SK-N-SH (cell line): ENCODE data around the gene DUSP9. TPM values are rescaled to one million over a fixed set of nuclear protein-coding genes. Genes with fewer than 3 reads are reported as not detected.
"Not testable (repeated sequence)": the region's sequence is repeated elsewhere in the genome, so short reads cannot be mapped to it uniquely, and the experiment has no call there.

Source experiments
- CTCF ChIA-PET: fragments of 300-600, 350-600 bp; formaldehyde crosslinking; extraction: SDS; loops from one replicate; lab custom pipeline; 2021; lab: Yijun Ruan, JAX
- POLR2A ChIA-PET: fragments of 350-600 bp; sonication (Branson Sonifier 250); formaldehyde crosslinking; extraction: SDS; loops from one replicate; lab custom pipeline; 2020; ENCODE audit warnings: antibody characterized with exemption, inconsistent platforms; lab: Yijun Ruan, JAX
- DNase-seq: peaks from one replicate; pipeline ENCODE4 v3.0.0; 2012
- H2AFZ ChIP-seq: fragments of 200-600 bp; sonication (generic); 2 replicates; pipeline ENCODE4 v1.8.1; 2016; ENCODE audit warnings: antibody characterized with exemption, mild to moderate bottlenecking, low read depth
- H3F3A ChIP-seq: fragments of 200-600 bp; sonication (generic); replicated peaks from 2 replicates; pipeline ENCODE3; 2016; ENCODE audit warnings: antibody characterized with exemption, mild to moderate bottlenecking; ENCODE audit not compliant: insufficient read depth
- H3K27ac ChIP-seq, 2 experiments: fragments of 200-500 bp in 1 of 2; fragments of 200-600 bp in 1 of 2; sonication (Bioruptor generic) in 1 of 2; sonication (generic), shearing (Covaris generic) in 1 of 2; 2 replicates each; pipeline versions ENCODE4 v1.5.1 to v1.6.1; 2014 to 2016; ENCODE audit warnings: low read depth in 2 of 2, inconsistent platforms in 1 of 2, low read length in 1 of 2, mild to moderate bottlenecking in 1 of 2, mixed read lengths in 1 of 2
- H3K27me3 ChIP-seq: fragments of 200-600 bp; sonication (generic), shearing (Covaris generic); 2 replicates; pipeline ENCODE4 v1.6.1; 2016; ENCODE audit warnings: mixed run types; ENCODE audit not compliant: insufficient read depth
- H3K36me3 ChIP-seq, 2 experiments: fragments of 200-500 bp in 1 of 2; fragments of 200-600 bp in 1 of 2; sonication (Bioruptor generic) in 1 of 2; sonication (generic) in 1 of 2; replicated peaks in 1 of 2; 2 replicates each; pipeline versions ENCODE3 to v1.5.1; 2014 to 2016; ENCODE audit warnings: low read length in 1 of 2, mild to moderate bottlenecking in 1 of 2; ENCODE audit not compliant: insufficient read depth in 2 of 2, control insufficient read depth in 1 of 2
- H3K4me1 ChIP-seq, 2 experiments: fragments of 200-500 bp in 1 of 2; fragments of 200-600 bp in 1 of 2; sonication (Bioruptor generic) in 1 of 2; sonication (generic), shearing (Covaris generic) in 1 of 2; 2 replicates each; pipeline versions ENCODE4 v1.5.1 to v1.6.1; 2014 to 2016; ENCODE audit warnings: low read depth in 1 of 2, low read length in 1 of 2, mixed run types in 1 of 2; ENCODE audit not compliant: insufficient read depth in 2 of 2, control insufficient read depth in 1 of 2
- H3K4me2 ChIP-seq: fragments of 200-600 bp; sonication (generic), shearing (Covaris generic); 2 replicates; pipeline ENCODE4 v1.6.1; 2017; ENCODE audit warnings: mixed run types
- H3K4me3 ChIP-seq, 2 experiments: fragments of 200-500 bp in 1 of 2; fragments of 200-600 bp in 1 of 2; sonication (Bioruptor generic) in 1 of 2; sonication (generic), shearing (Covaris generic) in 1 of 2; 2 replicates each; pipeline versions ENCODE4 v1.5.1 to v1.8.1; 2014 to 2016; ENCODE audit warnings: low read depth in 2 of 2, inconsistent platforms in 1 of 2, low read length in 1 of 2, mild to moderate bottlenecking in 1 of 2, mixed read lengths in 1 of 2, moderate library complexity in 1 of 2
- H3K79me2 ChIP-seq: fragments of 200-600 bp; sonication (generic); 2 replicates; pipeline ENCODE4 v1.8.1; 2017; ENCODE audit warnings: mild to moderate bottlenecking; ENCODE audit not compliant: insufficient read depth
- H3K9ac ChIP-seq: fragments of 200-600 bp; sonication (generic); 2 replicates; pipeline ENCODE4 v1.6.1; 2017; ENCODE audit warnings: mixed run types
- H3K9me2 ChIP-seq: fragments of 200-600 bp; sonication (generic); 2 replicates; pipeline ENCODE4 v1.6.1; 2017; ENCODE audit warnings: mixed run types
- H3K9me3 ChIP-seq: fragments of 200-600 bp; sonication (generic); 2 replicates; pipeline ENCODE4 v1.6.1; 2017; ENCODE audit warnings: mixed run types, mild to moderate bottlenecking, moderate library complexity
- H4K20me1 ChIP-seq: fragments of 200-600 bp; sonication (generic); 2 replicates; pipeline ENCODE4 v1.6.1; 2017; ENCODE audit warnings: mild to moderate bottlenecking, mixed run types; ENCODE audit not compliant: insufficient read depth
- ELF1 ChIP-seq: IDR thresholded peaks from 2 replicates; pipeline ENCODE4 v1.4.0; 2012
- FOSL2 ChIP-seq: IDR thresholded peaks from 2 replicates; pipeline ENCODE4 v1.4.0; 2012; ENCODE audit warnings: low read depth, mild to moderate bottlenecking, moderate library complexity, borderline replicate concordance
- GABPA ChIP-seq: IDR thresholded peaks from 2 replicates; pipeline ENCODE4 v1.4.0; 2012; ENCODE audit warnings: low read depth, mild to moderate bottlenecking
- JUND ChIP-seq: IDR thresholded peaks from 2 replicates; pipeline ENCODE4 v1.4.0; 2012
- RFX5 ChIP-seq: IDR thresholded peaks from 2 replicates; pipeline ENCODE4 v1.6.1; 2012; ENCODE audit warnings: mild to moderate bottlenecking, improper control_type of control experiment, low read length
- SIN3A ChIP-seq: IDR thresholded peaks from 2 replicates; pipeline ENCODE4 v1.6.1; 2012; ENCODE audit warnings: low read depth, mild to moderate bottlenecking, low read length, moderate library complexity, borderline replicate concordance
- TAF1 ChIP-seq: IDR thresholded peaks from 2 replicates; pipeline ENCODE4 v1.6.1; 2012; ENCODE audit warnings: low read depth, mild to moderate bottlenecking, low read length, moderate library complexity, borderline replicate concordance
- YY1 ChIP-seq: IDR thresholded peaks from 2 replicates; pipeline ENCODE4 v1.4.0; 2012; ENCODE audit warnings: low read depth, mild to moderate bottlenecking
- WGBS: methylation state at CpG from one replicate; pipeline ENCODE4 v1.1.6; 2017; ENCODE audit warnings: low lambda C conversion rate; 5-methylcytosine and 5-hydroxymethylcytosine counted together
- polyA plus RNA-seq, 3 experiments: library from polyadenylated mRNA; depleted of rRNA; stranded (reverse); fragments of >200 nt; gene quantifications; 2 replicates each; pipeline ENCODE4 v1.2.3, GENCODE V29; 2012

The DUSP9 gene
- polyA plus RNA-seq, 1 of the 3 experiments (the other 2 are of a cell fraction), result 0.05 TPM

DNA sequence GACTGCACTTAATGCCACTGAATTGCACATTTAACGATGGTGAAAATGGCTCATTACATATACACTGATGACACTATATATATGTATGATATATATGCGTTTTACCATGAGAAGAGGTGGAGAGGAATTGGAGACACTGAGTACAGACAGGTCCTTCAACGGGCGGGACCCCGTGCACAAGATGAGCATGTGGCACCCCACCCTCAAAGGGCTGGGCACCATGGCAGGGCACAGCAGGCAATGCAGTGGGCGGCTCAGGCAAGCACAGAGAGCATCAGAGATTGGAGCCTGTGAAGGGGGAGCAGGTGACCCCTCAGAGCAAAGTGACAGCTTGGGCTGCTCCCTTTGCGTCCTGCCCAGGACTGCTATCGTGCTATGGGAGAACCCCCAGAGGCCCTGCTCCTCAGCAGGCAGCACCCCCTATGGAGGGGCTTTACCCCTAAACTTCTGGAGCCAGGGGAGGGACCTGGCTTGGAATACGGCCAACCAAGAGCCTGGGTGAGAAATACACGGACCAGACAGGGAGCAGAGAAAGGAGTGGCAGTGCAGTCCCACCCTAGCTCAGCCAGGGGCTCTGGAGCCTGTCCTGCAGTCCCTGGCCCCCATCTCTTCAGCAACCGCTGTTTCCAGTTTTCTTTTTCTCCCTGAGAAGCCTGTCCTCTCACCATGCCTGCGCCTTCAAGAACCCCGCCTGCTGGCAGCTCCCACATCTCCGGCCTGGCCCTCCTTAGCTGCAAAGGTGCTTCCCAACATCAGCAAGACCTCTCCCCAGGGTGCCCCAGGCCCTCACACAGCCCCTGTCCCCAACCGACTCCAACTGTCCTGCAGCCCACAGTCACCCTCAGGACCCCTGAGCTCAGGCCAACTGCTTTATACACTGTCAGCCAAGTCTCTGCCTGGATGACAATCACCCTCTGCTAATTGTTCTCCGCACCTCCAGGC is 51.2 kb downstream of the DUSP9 start:
- Histone ChIP-seq H3K27me3 (peaks cover 9% of the 10 kb centered on the region; the same call in 1 of the 2 replicates), H3K4me1 (peaks cover 0 to 5% of the 10 kb centered on the region in 2 experiments; a peak in 1 of 4 replicates), H3K36me3 (no peaks in the 10 kb centered on the region), H4K20me1 (no peaks in the 10 kb centered on the region), H3K9ac (no peak overlapping the region), H3K4me3 (no peak overlapping the region), H2AFZ (no peak overlapping the region), H3K9me2 (no peaks in the 10 kb centered on the region), H3K4me2 (no peak overlapping the region), H3K27ac (no peak overlapping the region), H3K9me3 (no peaks in the 10 kb centered on the region), H3K79me2 (no peaks in the 10 kb centered on the region), H3F3A (no peaks in the 10 kb centered on the region)
- no peak for DNase-seq
- TF ChIP-seq JUND, result no peak
- no peak for TF ChIP-seq FOSL2
- no peak for TF ChIP-seq YY1
- no peak for TF ChIP-seq TAF1
- no peak for TF ChIP-seq SIN3A
- TF ChIP-seq RFX5, result no peak
- TF ChIP-seq GABPA, result no peak
- TF ChIP-seq ELF1, result no peak
- ChIA-PET CTCF (interaction anchor here (1.1 to 1.8 kb wide), 2 partner anchors 11 to 158 kb away, joined by 4 to 5 read pairs; no protein-coding TSS in a partner anchor), POLR2A (no interaction called here)
- WGBS, result 40% methylated on average over 10 of the region's 16 CpGs

DNA sequence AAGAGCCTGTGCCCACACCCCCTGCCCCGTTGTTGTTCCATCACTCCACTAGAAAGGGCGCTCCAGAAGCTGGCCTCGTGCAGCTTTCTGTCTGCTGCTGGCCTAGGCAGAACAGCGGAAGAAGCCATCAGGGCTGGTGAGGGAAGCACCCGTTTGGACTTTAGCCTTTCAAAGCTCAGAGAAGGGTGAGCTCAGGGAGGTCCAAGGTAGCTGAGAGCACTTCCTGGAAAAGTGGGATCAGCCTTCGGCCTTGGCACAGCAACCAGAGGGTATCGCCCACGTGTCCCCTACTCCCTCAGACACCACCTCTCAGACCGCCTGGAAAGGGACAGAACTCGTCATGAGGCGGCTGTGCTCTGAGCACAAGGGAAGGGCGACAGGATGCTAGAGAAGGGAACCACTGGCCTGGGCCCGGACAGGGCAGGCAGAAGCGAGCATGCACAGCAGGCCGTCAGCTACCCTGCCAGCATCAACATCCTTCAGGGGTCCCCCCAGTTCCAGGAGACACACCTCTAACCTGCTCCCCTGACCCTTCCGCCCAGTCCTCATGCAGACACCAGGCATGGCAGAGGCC is 52.3 kb downstream of the DUSP9 start:
- H3K79me2 ChIP-seq, H3K9me3 ChIP-seq, H3K9me2 ChIP-seq, H3K4me1 ChIP-seq, H3K4me2 ChIP-seq, H3K4me3 ChIP-seq, H3F3A ChIP-seq, DNase-seq, H3K27me3 ChIP-seq, H4K20me1 ChIP-seq, H3K36me3 ChIP-seq, H3K27ac ChIP-seq, H3K9ac ChIP-seq, H2AFZ ChIP-seq: not testable (repeated sequence)
- CTCF ChIA-PET, result interaction anchor here (1.1 to 1.8 kb wide), 2 partner anchors 10 to 159 kb away, joined by 4 to 5 read pairs; no protein-coding TSS in a partner anchor
- WGBS, result 39% methylated on average over 3 of the region's 16 CpGs
- POLR2A ChIA-PET, result interaction anchor here (0.6 kb wide), 1 partner anchor 56 kb away, joined by 3 read pairs; no protein-coding TSS in a partner anchor

DNA sequence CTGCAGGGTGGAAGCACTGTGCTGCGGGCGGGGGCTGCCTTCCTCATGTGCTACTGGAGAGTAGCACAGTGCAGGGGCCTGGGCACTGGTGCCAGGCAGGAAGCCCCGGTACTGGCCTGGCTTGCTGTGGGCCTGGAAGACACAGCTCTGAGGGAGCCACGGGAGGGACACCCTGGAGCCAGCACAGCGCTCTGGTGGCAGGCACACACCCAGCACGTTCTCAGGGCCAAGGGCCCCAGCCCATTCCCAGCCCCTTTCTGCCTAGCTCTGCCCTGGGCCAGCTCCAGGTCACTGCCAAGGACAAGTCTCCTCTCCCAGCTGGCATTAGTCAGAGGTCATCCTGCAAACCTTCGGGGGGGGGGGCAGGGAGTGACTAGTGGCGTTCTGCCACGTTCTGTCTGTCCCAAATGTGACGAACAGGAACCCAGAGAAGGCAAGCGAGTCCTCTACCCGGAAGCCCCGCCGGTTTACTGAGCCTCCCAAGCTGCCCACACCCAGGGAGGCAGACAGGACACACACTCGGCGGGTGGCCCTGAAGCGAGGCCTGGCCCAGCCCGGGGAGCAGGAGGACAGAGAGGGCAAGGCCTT is 52.9 kb downstream of the DUSP9 start:
- H3K79me2 ChIP-seq, H2AFZ ChIP-seq, DNase-seq, H3F3A ChIP-seq, H4K20me1 ChIP-seq, H3K9ac ChIP-seq, POLR2A ChIA-PET, H3K4me2 ChIP-seq, H3K27me3 ChIP-seq, H3K36me3 ChIP-seq, H3K4me3 ChIP-seq, H3K27ac ChIP-seq, H3K4me1 ChIP-seq, H3K9me2 ChIP-seq, H3K9me3 ChIP-seq: not testable (repeated sequence)
- WGBS, result 53% methylated on average over 4 of the region's 18 CpGs
- CTCF ChIA-PET, result interaction anchor here (1.8 kb wide), 1 partner anchor 9 kb away, joined by 5 read pairs; no protein-coding TSS in a partner anchor
